Activated naive CD4-positive, alpha-beta T cell treated with anti-CD3 and anti-CD28 coated beads, Interleukin-2, amount 50 U/mL, for 16 hours (primary cell): ENCODE data around the gene RGS19.

Experiments
- DNase-seq: peaks from one replicate; pipeline ENCODE4 v3.0.0-alpha.2; 2020

The RGS19 gene

GRCh38 chr20:64047046-64047389 is 32.3 kb downstream of the RGS19 start:
- no peak for DNase-seq

DNA sequence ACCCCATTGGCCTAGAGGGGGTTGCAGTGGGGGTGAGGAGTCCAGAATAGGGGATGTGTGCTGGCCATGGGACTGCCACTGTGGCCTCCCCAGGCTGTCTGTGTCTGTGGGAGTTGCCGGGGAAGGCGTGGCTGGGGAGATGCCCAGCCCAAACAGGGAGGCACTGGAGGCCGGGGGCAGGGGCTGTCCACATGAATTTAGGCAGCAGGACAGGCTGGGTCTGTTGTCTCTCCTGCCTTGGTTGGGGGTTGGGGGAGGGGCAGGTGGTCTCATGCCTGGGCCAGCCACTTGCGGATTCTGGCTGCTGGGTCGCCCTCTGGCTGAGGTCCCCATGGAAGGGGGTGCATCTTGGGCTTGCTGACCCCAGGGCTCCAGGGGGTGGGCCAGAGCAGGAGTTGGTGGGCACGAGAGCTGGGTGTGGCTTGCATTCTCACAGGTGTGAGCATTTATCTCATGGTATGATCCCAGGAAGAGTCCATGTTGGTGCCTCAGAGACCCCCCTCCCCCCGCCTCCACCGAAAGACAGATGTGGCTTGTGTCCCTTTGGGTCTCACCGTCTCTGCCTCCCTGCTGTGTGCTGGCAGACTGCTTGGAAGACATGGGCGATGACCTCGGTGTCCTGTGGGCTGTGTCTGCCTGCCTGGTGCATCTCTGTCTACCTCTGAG is 33.8 kb downstream of the RGS19 start:
- no peak for DNase-seq

DNA sequence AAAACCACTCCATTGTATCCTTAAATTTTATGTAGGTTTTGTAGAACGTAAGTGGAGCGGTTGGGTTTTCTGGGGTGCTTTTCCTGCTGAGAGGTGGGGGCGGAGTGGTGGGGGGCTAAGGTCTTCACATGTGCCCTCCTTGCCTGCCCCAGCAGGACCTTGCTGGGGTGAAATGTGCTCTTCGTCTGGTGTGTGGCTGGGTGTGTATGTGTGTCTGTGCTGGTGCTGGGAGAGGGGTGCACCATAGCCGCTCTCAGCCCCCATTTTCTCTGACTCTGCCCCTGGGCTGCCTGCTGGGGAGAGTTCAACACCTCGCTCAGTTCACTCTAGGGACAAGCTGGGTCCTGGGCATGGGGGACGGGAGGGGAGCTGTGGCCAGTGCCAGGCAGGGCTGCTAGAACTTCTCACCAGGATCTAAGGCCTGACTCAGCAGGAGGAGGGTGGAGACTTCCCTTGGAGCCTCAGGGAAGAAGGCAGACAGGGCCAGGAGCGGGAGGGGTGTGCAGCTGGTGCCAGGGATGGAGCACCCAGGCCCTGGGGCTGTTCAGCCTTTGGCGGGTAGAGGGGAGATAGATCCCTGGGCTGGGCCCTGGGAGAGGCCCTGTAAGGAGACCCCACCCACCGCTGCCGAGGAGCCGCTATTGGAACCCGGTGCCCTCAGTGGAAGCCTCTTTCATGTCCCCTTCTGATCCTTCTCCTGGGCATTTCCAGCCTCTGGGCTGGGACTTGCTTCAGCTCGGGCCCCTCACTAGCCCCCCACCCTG is 34.7 kb downstream of the RGS19 start:
- DNase-seq, result no peak

GRCh38 chr20:64043768-64044167 is 35.5 kb downstream of the RGS19 start:
- DNase-seq, result no peak

DNA sequence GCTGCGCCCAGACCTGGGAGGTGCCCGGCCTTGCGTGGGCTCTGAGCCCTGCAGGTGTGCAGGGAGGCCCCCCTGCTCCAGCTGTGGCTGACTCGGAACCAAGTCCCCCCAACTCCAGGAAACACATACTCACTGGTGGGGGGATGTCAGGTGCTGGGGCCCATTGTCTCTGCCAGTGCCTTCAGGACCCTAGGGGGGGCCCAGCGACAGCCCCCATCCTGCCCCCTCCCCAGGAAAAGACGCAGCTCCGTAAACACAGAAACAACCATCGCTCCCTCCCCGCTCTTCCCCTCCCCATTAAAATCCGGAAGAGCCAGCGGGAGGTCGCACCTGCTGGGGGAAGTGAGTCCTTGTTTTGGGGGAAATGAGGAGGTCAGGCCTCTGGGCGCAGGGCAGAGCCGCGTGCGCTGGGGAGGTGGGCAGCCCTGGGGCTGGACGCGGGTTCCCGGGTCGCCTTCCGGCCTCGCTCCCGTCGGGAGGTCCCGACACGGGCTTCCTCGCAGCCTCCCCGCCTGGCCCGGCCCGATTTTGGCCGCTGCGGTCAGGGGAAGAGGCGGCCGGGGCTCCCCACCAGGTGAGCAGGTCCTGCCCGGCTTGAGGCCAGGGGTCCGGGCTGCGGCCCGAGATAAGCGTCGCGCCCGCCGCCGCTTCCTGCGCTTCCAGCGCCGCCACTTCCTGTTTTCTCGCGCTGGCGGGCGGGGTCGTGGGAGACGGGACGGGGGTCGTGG is 37.1 kb downstream of the RGS19 start:
- peak; percentile 35 for DNase-seq

DNA sequence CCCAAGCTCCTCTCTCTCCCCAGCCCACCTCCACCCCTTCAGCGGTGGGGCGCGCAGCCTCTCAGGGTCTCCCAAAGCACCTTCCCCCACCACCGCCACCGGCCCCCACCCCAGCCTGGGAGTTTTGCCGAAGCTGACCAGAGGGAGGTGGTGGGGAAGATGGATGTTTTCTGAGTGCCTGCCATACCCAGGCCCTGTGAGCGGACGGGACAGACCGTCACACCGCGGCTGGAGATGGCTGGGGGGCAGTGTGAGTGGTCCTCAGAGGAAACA is 37.6 kb downstream of the RGS19 start:
- no peak for DNase-seq

DNA sequence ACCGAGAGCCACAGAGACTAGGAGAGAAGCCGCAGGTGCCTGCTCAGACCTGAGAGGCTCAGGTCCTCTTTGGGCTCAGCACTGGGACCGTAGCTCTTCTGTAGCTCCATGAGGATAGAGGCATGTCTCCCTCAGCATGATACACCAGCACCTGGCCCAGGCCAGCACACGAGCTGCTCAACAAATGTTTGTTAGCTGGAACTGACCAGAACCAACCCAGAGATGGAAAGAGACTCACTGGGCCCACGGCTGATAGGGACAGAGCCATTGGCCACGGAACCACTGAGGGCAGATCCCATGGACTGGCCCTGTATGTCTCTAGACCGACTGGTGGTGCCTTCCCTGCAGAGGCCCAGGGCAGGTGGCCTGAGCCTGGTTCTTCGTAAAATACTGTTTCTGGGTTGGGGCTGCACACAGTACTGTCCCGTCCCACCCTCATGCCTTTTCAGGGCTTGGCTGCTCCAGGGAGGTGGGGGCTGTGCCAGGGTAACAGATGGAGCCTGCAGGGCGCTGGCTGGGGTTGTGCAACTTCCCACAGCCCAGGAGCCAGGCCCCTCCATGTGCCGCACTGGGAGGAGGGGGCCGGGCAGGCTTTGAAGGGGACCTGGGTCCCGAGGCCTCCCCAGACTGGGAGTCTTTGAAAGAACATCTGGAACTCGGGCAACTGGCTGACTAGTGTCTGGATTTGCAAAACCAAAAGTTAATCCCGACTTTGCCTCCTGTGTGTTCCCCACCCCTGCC is 38.1 kb downstream of the RGS19 start:
- DNase-seq, result no peak

DNA sequence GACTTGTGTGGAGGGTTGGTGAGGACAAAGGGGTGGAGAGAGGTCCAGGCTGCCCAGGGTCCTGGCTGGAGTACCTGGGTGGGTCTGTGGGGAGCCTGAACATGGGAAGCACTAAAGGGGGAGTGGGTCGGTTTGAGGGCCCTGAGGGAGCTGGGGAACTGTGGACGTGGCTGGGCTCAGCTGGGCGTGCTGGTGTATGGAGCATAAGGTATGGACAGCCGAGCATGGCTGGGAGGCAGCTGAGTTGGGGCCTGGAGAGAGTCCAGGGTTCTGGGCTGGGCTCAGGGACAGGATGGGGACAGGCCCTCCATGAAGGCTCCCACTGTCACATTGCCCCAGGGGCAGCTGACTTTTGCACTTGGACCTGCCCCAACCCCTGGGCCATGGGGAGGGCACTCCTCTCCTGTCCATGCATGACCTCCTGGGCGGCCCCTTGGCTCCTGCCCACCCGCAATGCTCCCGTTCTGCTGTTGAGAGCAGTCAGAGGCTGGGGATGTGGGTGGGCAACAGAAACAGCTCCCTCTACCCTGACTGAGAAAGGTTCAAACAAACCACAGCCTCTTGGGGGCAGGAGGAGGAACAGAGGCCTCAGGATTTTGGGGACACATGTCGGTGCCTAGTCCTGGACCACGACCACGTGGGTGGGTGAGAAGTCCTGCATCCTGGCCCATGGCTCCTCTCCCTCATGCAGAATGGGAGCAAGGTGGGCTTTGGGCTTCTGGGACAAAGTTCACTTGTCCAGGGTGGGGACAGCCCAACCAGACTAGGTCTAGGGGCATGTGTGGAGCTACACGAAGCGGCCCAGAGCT is 38.9 kb downstream of the RGS19 start:
- DNase-seq, result no peak

DNA sequence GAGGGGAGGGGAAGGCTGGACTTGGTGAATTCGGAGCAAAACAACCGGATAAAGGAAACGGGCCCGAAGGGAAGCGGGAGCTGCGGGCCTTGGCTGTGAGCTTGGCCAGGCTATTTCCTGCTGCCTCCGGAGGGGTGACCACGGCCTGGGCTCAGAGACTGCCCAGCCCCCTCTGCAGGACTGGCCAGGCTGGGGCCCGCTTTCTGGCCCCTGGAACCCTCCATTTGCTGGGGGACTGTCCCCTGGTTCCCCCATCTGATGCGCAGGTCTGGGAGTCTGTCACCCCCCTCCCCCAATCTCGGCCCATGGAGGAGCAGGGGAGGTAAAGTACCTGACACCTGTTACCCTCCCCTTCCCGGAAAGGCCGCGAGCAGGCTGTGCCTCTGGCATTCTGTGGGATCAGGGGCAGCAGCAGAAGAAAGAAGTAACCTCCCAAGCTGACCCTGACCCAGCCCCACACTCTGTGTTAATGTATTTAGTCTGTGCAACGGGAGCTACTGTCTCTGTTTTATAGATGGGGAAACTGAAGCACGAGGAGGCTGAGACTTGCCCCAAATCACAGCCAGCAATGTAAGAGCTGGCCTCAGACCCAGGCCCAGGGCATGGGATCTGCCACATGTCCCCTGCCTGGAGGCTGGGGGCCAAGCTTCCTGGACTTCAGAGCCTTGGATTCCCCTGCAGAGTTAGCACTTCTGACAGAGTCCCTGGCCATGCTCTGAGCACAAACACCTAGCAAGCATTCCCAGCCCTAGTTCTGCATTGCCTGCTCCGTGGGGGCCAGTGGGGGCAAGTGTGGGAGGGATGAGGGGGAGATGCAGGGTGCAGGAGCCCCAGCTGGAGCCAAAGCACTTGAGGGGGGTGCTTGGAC is 39.8 kb downstream of the RGS19 start:
- DNase-seq, result no peak

GRCh38 chr20:64038565-64039292 is 40.6 kb downstream of the RGS19 start:
- DNase-seq, result peak; percentile 82

DNA sequence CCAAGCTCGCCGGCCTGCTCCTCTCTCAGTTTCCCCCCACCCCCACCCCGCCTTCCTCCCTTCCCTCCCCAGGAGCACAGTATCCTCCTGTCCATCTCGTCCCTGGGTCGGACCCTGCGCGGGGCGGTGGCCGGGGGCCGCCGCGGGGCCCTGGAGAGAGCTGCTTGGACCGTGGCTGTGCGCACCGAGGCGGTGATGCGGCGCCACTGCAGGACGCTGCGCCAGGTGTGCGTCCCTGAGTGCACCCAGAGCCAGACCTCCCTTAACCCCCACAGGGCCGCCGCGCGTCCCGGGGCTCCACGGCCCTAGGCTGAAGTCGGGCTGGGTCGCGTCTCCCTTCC is 41.1 kb downstream of the RGS19 start:
- no peak for DNase-seq

GRCh38 chr20:64037498-64038213 is 41.7 kb downstream of the RGS19 start:
- DNase-seq, result peak; percentile 38

DNA sequence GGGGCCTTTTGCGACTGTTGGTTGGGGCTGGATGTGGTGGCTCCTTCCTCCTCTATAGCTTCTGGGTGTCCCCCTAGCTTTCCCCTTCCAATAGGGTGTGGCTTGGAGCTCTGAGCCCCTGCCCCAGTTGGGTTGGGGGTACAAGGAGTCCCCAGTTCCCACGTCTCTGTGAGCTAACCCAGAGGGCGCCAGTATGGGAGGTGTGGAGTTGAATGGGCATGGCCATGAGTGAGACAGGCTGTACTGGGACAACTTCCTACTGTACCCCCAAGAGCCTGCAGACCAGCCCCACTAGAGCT is 42.2 kb downstream of the RGS19 start:
- DNase-seq, result no peak

DNA sequence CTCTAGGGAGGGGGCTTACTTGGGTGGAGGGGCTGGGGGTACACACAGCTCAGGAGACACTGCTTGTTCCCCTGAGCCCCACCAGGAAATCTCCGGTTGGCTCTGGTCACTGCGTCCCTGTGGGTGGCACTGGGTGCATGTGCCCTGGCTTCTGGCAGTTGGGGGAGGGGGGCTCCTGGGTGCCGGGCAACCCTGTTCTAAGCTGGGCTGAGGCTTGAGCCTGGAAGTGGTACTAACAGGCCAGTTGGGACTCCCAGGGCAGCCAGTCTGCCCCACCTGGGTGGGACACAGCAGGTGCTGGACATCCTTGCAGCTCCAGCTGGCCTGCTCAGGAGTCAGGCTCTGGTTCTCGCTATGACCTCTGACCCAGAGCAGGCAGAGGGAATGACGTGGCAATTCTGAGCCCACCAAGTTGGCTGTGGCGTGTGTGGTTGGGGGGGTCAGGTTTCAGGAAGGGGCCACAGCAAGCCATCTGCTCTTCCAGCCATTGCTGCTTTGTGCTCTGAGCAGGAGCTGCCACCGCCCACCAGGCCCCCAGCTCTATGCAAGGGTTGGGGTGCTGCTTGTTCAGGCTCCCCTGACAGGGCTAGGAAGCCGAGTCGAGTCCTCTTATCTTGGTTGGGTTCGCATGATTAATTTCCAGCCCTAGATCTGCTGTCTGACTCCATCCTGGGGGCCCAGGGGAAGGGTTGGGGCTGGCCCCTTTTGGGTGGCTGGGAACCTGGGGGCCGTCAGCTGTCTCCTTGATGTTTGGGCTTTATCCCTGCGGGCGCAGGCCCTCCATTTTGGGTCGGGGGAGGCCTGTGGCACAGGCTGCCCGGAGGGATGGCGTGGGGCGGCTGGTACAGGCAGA is 42.7 kb downstream of the RGS19 start:
- no peak for DNase-seq

DNA sequence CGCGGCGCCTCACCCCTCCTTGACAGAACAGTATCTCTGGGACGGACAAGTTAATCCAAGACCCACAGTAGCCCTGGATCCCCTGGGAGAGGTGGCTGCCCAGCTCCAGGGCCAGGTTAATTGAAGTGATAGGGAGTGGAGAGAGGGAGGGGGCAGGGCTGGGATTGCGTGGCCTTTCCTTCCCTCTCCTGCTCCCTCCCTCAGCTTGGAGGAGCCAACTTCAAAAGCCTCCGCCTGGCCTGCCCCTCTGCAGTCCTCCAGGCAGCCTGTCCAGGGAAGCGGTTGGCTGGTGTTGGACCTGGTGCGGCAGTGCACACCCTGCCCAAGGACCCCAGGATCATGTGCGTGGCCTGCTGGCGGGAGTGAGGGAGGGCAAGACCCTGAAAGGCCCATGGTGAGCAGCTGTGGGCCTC is 43.4 kb downstream of the RGS19 start, which contains the start of gene C20orf204:
TSS of gene C20orf204 (plus strand) at position 250 of the 413 bp plus-strand sequence. CDS start at position 392, 142 bp downstream.
- DNase-seq, result no peak

DNA sequence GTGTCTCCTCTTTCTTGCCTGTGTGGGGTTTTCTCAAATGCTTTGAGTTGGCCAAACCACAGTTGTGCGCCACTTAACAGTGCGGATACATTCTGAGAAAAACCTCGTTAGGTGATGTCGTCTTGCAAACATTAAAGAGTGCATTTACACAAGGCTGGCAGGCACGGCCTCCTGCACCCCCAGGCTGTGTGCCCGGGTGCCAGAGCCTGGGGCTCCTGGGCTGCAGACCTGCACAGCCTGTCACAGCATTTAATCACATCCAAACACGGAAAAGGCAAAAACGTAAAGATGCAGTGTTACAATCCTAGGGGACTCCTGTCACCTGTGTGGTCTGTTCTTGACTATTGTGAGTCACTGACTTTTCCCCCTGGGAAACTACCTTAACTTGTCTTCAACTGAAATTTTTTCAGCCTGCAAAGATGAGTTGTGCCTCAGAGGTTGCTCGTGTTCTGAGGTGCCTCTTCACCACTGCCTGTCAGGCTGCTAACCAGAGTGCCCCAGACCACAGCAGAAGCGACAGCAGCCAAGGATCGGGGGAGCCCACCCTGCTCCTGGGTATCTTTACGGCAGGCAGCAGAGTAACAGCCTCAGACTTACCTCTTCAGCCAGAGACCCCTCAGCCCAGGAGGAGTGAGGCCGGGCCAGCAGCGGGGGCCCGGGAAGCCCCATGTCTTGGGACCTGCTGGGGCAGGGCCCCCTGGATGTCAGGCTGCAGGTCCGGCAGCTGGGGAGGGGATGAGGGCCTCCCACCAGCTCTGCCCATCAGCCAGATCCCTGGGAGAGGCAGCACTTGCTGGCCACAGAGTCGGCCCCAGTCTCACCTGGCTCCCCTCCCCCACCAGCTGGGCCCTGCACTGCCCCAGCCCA is 44.0 kb downstream of the RGS19 start:
- DNase-seq, result peak; percentile 36

- DNase-seq, result no peak
These were observed 45.3 kb downstream of the RGS19 start for GRCh38 chr20:64033981-64034493.
